ENCODE measurements around the gene TBC1D30.

DNA sequence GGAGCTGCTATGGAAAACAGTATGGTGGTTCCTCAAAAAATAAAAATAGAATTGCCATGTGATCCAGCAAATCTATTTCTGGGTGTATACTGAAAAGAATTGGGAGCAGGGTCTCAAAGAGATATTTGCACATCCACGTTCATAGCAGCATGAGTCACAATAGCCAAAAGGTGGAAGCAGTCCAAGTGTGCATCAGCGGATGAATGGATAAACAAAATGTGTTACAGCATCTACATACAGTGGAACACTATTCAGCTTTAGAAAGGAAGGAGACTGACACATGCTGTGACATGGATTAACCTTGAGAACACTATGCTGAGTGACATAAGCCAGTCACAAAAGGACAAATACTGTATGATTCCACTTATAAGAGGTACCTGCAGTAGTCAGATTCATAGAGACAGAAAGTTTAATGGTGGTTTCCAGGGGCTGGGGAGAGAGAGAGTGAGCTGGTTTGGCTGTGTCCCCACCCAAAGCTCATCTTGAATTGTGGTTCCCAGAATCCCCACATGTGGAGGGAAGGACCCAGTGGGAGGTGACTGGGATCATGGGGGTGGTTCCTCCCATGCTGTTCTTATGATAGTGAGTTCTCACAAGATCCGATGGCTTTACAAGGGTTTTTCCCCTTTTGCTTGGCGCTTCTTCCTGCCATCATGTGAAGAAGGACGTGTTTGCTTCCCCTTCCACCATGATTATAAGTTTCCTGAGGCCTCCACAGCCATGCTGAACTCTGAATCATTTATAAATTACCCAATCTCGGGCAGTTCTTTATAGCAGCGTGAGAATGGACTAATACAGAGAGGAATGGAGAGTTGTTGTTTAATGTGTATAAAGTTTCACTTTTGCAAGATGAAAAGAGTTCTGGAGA is 17.6 kb upstream of the TBC1D30 start:
- TF ChIP-seq CTCF (IDR thresholded peaks at IDR 0.05; ENCODE audit: low read depth, low read length) (no peak), EZH2phosphoT487 (IDR thresholded peaks at IDR 0.05; ENCODE audit: low read depth) (no peak)

All from OCI-LY3 (cell line).